Panc1 (cell line): Measurements from ENCODE around the gene GTF2F1. TPM values are rescaled to one million over a fixed set of nuclear protein-coding genes. Genes with fewer than 3 reads are reported as not detected.

Experiments used
- ATAC-seq: fragments of 200-7000 bp; cut with Tn5 transposase; 2 replicates; pipeline ENCODE4 v1.9.1; 2020; ENCODE audit warnings: mild to moderate bottlenecking, moderate library complexity
- BruUV-seq: library from RNA; stranded (reverse); fragments of 400-500 nt; replicated peaks from 2 replicates; lab custom pipeline; 2021; lab: Mats Ljungman, UMichigan
- CTCF ChIA-PET: fragments of 300-600 bp; sonication (Branson Sonifier 250); formaldehyde crosslinking; loops from one replicate; lab custom pipeline; 2022; ENCODE audit warnings: antibody characterized with exemption; lab: Charles Lee
- POLR2A ChIA-PET: fragments of 300-600 bp; sonication (Branson Sonifier 250); formaldehyde crosslinking; loops from one replicate; lab custom pipeline; 2022; ENCODE audit warnings: antibody characterized with exemption; lab: Charles Lee
- DNase-seq: peaks from one replicate; pipeline ENCODE4 v3.0.0-alpha.2; 2010; ENCODE audit warnings: low read depth, low spot score
- H3K27ac ChIP-seq: 2 replicates; pipeline ENCODE4 v1.5.1; 2011; ENCODE audit warnings: mild to moderate bottlenecking, low read length, inconsistent platforms
- H3K27me3 ChIP-seq: fragments of 200-500 bp; sonication (Bioruptor generic); 2 replicates; pipeline ENCODE4 v1.6.0; 2014; ENCODE audit warnings: low read length, inconsistent platforms; ENCODE audit not compliant: control insufficient read depth, insufficient read depth
- H3K36me3 ChIP-seq: fragments of 200-500 bp; sonication (Bioruptor generic); 2 replicates; pipeline ENCODE4 v1.5.1; 2014; ENCODE audit warnings: inconsistent platforms, mild to moderate bottlenecking, low read length, moderate library complexity; ENCODE audit not compliant: control insufficient read depth, insufficient read depth
- H3K4me1 ChIP-seq: 2 replicates; pipeline ENCODE4 v1.5.1; 2011; ENCODE audit warnings: inconsistent platforms, mild to moderate bottlenecking, low read length, moderate library complexity; ENCODE audit not compliant: control insufficient read depth, insufficient read depth
- H3K4me3 ChIP-seq, 2 experiments: 2 replicates each; pipeline ENCODE4 v1.5.1; 2011 to 2012; ENCODE audit warnings: low read depth in 2 of 2, low read length in 2 of 2, mild to moderate bottlenecking in 2 of 2, inconsistent platforms in 1 of 2, moderate library complexity in 1 of 2
- H3K9me3 ChIP-seq: fragments of 200-500 bp; sonication (Bioruptor generic); 2 replicates; pipeline ENCODE4 v1.5.1; 2014; ENCODE audit warnings: low read depth, mild to moderate bottlenecking, inconsistent platforms, low read length, moderate library complexity; ENCODE audit not compliant: control insufficient read depth, insufficient read depth
- CTCF ChIP-seq: fragments of 450-650 bp; IDR thresholded peaks from 2 replicates; pipeline ENCODE4 v1.5.1; 2017; ENCODE audit warnings: mild to moderate bottlenecking
- POLR2AphosphoS5 ChIP-seq: IDR thresholded peaks from 2 replicates; pipeline ENCODE4 v1.6.1; 2012; ENCODE audit warnings: mild to moderate bottlenecking, low read depth, low read length, moderate library complexity
- REST ChIP-seq, 2 experiments: IDR thresholded peaks; 2 replicates each; pipeline ENCODE4 v1.6.1; 2011 to 2012; ENCODE audit warnings: low read depth in 2 of 2, control low read depth in 1 of 2, low read length in 1 of 2, mild to moderate bottlenecking in 1 of 2, moderate library complexity in 1 of 2; ENCODE audit not compliant: insufficient read depth in 1 of 2
- SIN3A ChIP-seq: IDR thresholded peaks from 2 replicates; pipeline ENCODE4 v1.6.1; 2012; ENCODE audit warnings: low read depth, mild to moderate bottlenecking, low read length, moderate library complexity, borderline replicate concordance; ENCODE audit not compliant: insufficient read depth
- TCF7L2 ChIP-seq: IDR thresholded peaks from 2 replicates; pipeline ENCODE4 v1.6.1; 2011; ENCODE audit warnings: mild to moderate bottlenecking, low read depth, low read length, inconsistent platforms
- in situ Hi-C: cut with HindIII; loops from 2 replicates; pipeline ENCODE4 v1.10.0; 2016; ENCODE audit warnings: low sequenced_read_pairs, low pct_unique_long_range_greater_than_20kb
- intact Hi-C: fragments of 100-400 bp; cut with micrococcal nuclease; formaldehyde crosslinking; loops from one replicate; pipeline ENCODE4 v1.10.0; 2022; ENCODE audit not compliant: unreplicated experiment
- total RNA-seq: library from RNA; stranded (reverse); gene quantifications from one replicate; pipeline ENCODE4 v1.2.1, GENCODE V29; 2021; ENCODE audit not compliant: unreplicated experiment

The GTF2F1 gene
- total RNA-seq, 1 experiment from 2014 or later: 61.1 TPM

- no peak for ATAC-seq
- BruUV-seq: no TSS peak
- intact Hi-C loops (no loop called here), in situ Hi-C loops (no loop called here)
- TF ChIP-seq SIN3A: no peak
- no peak for TF ChIP-seq POLR2AphosphoS5
- no peak for TF ChIP-seq TCF7L2
- no peak for TF ChIP-seq REST (IDR thresholded peaks at IDR 0.05; ENCODE audit: insufficient read depth in 1 of 2, low read depth in 2 of 2, low read length in 1 of 2)
- TF ChIP-seq CTCF: no peak
- ChIA-PET CTCF (no interaction called here), POLR2A (no interaction called here)
- DNase-seq: no peak
- peaks cover 7% of the 10 kb centered on the region; the same call in 1 of the 2 replicates for H3K36me3 ChIP-seq
- H3K4me3 ChIP-seq: no peak overlapping the region
- no peaks in the 10 kb centered on the region for H3K9me3 ChIP-seq
- H3K27me3 ChIP-seq: no peaks in the 10 kb centered on the region
- no peaks in the 10 kb centered on the region; the same call in 1 of the 2 replicates for H3K4me1 ChIP-seq
- no peak overlapping the region for H3K27ac ChIP-seq
These were observed 22.7 kb upstream of the GTF2F1 start for GRCh38 chr19:6415591-6416190.

- no TSS peak for BruUV-seq
- in situ Hi-C loops: no loop called here
- intact Hi-C loops: no loop called here
- CTCF ChIA-PET: no interaction called here
- Histone ChIP-seq H3K27me3 (no peaks in the 10 kb centered on the region), H3K9me3 (no peaks in the 10 kb centered on the region), H3K4me1 (no peaks in the 10 kb centered on the region), H3K4me3 (no peak overlapping the region), H3K36me3 (peaks cover 6% of the 10 kb centered on the region; the same call in 1 of the 2 replicates), H3K27ac (no peak overlapping the region)
- ATAC-seq (no peak), DNase-seq (no peak)
- POLR2A ChIA-PET: no interaction called here
- TF ChIP-seq REST (IDR thresholded peaks at IDR 0.05; ENCODE audit: insufficient read depth in 1 of 2, low read depth in 2 of 2, low read length in 1 of 2) (no peak), POLR2AphosphoS5 (no peak), CTCF (no peak), TCF7L2 (no peak)
These were observed 22.0 kb upstream of the GTF2F1 start for GRCh38 chr19:6414793-6415590.
